Activated naive CD4-positive, alpha-beta T cell treated with anti-CD3 and anti-CD28 coated beads, Interleukin-2, amount 50 U/mL, for 16 hours (primary cell): ENCODE data around the gene MAVS.

Experiments used
- DNase-seq: peaks from one replicate; pipeline ENCODE4 v3.0.0-alpha.2; 2020

MAVS gene

GRCh38 chr20:3916364-3916763 is 69.7 kb downstream of the MAVS start:
- no peak for DNase-seq

GRCh38 chr20:3919352-3919751 is 72.7 kb downstream of the MAVS start:
- no peak for DNase-seq

- no peak for DNase-seq
Measured at GRCh38 chr20:3922223-3922982, 75.8 kb downstream of the MAVS start.

GRCh38 chr20:3922983-3923339 is 76.3 kb downstream of the MAVS start:
- no peak for DNase-seq

DNA sequence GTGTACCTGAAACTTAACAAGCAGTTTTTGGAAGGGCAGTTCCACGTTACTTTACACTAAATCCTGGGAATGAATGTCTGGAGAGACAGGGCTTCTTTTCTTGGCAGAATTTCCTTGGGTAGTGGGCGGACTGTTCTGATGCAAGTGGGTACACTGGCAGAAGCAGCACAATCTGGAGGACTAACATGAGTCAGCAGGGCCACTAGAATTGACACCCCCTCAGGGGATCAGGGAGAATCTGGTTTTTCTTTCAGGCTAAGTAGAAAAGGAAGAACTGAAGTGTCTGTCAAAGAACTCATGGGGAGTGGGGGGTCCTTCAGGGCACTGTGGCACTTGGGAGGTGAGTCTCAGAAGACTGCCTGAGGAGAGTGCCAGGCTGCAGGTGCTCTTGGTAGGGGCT is 77.2 kb downstream of the MAVS start:
- no peak for DNase-seq

DNA sequence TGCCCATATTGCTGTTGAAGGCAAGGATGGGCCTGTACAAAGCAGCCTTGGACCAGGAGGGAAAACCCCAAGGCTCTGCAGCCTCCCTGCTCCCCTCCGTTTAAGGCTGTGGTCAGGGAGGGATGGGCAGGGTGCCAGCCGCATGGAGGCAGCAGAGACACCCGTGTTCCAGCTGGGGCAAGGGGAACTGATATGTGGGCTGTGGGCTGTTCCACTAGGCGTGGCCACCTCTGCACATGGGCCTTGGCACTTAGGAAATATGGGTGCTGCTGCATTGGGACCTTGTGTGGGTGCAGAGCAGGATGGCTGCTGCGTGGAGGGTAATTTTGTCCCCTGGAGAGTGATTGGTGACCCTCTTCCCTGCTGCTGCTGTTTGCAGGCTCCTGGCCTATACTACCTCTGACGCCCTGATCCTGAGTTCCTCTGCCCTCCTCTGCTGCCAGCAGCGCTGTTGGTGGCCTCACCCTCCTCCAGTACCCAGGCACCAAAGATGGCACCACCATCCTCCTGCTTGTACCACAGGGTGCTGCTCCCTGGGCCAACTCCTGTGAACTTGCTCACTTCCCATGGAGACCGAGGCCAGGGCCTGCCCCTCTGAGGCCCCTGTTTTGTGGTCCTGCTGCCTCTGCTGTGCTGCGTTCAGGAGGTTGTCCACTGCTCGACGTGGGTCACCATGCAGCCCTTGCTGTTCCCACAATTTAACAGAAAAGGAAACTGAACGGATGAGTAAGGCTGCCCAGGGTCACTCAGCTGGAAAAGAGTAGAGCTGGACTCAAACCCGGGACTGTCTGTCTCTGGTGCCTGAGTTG is 77.9 kb downstream of the MAVS start:
- no peak for DNase-seq

GRCh38 chr20:3925113-3925695 is 78.6 kb downstream of the MAVS start:
- no peak for DNase-seq
